22Rv1 (cell line): ENCODE results near the gene SLC35F3.

Experiments used
- H3K27ac ChIP-seq: fragments of 450-650 bp; 2 replicates; pipeline ENCODE4 v1.5.1; 2017
- ZFX ChIP-seq: fragments of 450-650 bp; IDR thresholded peaks from 2 replicates; pipeline ENCODE4 v1.6.1; 2017; ENCODE audit warnings: antibody characterized with exemption, borderline replicate concordance
- TF ChIP-seq, protein P1 (sequence below): fragments of 450-650 bp; IDR thresholded peaks from 2 replicates; pipeline ENCODE4 v1.5.1; 2017; ENCODE audit warnings: mild to moderate bottlenecking

The SLC35F3 gene

DNA sequence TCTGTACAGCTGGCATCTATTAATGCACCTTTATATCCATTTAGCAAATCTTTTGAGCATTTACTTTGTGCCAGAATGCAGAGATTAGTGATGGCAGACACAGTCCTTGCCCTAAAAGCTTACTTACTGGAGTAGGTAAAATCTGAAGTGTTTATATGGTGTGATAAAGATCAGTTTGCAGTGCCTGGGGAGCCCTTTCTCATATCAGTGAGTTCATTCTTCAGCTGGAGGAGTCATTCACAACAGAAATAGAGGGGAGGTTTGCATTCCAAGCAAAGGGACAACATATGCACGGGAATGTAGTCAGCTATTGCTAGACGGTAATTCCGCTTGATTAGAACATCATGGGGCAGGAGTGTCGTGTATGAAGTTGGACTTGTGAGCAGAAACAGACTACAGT is 8.4 kb downstream of the SLC35F3 start:
- no peak overlapping the region for H3K27ac ChIP-seq
- no peak for TF ChIP-seq ZFX
- TF ChIP-seq, protein P1, sequence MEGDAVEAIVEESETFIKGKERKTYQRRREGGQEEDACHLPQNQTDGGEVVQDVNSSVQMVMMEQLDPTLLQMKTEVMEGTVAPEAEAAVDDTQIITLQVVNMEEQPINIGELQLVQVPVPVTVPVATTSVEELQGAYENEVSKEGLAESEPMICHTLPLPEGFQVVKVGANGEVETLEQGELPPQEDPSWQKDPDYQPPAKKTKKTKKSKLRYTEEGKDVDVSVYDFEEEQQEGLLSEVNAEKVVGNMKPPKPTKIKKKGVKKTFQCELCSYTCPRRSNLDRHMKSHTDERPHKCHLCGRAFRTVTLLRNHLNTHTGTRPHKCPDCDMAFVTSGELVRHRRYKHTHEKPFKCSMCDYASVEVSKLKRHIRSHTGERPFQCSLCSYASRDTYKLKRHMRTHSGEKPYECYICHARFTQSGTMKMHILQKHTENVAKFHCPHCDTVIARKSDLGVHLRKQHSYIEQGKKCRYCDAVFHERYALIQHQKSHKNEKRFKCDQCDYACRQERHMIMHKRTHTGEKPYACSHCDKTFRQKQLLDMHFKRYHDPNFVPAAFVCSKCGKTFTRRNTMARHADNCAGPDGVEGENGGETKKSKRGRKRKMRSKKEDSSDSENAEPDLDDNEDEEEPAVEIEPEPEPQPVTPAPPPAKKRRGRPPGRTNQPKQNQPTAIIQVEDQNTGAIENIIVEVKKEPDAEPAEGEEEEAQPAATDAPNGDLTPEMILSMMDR, result no peak

DNA sequence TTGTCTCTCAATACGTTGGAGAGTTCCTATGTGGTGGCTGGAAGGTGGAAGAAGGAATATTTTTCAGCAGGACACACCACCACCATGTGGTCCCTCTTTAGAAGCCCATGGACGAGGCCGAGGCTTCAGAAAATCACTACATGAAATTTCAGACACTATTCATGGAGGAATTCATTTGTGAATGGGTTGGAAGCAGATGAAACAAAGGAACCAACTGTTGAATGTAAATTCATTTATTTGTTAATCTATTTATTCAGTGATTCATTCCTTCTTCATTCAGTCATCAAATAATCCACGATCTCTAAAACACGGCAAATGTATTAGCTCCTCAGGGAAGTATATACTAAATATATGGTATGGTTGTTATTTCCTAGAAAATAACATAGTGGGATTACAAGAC is 12.2 kb downstream of the SLC35F3 start:
- no peak for TF ChIP-seq ZFX
- TF ChIP-seq, protein P1, result no peak
- H3K27ac ChIP-seq, result no peak overlapping the region

DNA sequence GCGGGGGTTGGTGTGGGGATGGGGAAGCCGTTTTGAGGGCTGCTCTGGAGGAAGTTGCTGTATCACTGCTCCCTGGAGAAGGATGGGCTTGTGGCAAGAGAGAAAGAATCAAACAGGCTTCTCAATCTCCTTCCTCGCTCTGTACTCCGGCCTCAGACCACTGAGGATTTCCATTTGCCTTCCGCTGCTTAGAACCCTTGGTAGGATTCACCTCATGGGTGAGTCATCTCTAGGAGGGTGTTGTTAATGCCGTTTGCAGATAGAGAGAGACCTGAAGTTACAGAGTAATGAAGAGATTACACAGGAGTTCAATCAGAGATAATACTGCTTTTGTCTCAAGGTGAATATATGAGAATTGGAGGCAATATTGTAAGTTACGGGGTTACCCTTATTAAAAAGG is 15.3 kb downstream of the SLC35F3 start:
- H3K27ac ChIP-seq, result no peak overlapping the region
- TF ChIP-seq, protein P1, result no peak
- no peak for TF ChIP-seq ZFX

DNA sequence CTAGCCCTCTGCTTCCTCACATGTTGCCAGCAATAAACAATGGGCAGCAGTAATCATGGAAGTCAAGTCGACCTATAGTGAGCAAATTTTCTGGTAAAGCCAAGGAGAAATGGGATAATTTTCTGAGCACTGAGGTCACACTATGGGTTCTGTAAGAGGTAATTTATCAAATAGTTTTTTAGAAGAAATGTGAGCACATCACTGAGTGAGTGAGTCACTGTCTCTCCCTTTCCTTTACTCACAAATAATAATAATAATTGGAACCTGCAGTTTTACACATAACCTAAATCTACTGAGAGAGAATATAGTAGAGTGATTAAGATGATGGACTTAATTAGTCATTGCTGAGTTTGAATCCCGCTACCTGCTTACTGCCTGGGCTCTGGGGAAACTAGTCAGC is 23.6 kb downstream of the SLC35F3 start:
- no peak for TF ChIP-seq ZFX
- TF ChIP-seq, protein P1, result no peak
- H3K27ac ChIP-seq, result no peak overlapping the region

DNA sequence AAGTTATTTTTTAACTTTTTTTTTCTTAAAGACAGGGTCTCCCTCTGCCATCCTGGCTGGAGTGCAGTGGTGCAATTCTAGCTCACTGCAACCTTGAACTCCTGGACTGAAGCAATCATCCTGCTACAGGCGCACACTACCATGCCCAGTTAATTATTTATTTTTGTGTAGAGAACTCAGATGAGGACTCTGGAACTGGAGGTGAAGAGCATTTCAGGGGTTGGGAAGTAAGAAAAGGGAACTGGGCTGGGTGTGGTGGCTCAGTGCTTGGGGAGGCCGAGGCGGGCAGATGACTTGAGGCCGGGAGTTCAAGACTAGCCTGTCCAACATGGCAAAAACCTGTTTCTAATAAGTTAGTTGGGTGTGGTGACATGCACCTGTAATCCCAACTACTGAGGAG is 28.9 kb downstream of the SLC35F3 start:
- TF ChIP-seq, protein P1, result no peak
- TF ChIP-seq ZFX, result no peak
- H3K27ac ChIP-seq, result no peak overlapping the region

DNA sequence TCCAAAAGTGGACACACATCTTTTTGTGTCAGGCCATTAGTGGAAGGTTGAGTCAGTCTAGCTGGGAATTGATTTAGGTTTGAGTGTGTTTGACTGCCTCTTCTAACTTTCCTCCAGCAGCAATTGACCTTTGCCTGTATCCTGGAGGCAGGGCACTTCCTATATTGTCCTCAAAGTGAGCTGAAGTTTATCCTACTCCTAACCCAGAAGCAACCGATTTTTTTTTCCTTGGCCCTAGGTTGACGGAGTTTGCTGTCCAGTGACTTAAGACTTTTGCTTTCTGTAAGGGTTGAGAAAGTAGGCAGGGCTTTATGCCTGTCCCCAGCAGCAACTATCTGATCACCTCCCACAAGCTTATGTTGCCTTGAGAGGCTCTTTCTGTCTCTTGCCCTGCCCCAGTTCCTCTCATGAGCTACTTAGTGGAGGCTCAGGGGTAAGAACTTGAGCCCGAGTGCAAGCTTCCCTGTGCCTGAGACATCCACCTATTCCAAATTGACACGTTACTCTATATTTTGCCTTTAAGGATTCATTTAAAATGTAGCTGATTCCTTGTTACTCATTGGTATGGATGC is 30.9 kb downstream of the SLC35F3 start:
- TF ChIP-seq, protein P1, result no peak
- no peak for TF ChIP-seq ZFX

DNA sequence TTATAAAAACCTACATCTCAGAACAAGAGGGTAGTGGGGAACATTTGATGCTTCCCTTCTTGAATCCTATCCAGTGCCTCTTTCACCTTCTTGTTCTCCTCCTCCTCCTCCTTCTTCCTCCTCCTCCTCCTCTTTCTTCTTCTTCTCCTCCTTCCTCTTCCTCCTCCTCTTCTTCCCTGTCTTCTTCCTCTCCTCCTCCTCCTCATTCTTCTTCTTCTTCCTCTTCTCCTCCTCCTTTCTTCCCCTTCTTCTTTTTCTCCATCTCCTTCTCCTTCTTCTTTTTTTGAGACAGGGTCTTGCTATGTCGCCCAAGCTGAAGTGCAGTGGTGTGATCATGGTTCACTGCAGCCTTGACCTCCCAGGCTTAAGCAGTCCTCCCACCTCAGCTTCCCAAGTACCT is 31.9 kb downstream of the SLC35F3 start:
- no peak overlapping the region for H3K27ac ChIP-seq
- TF ChIP-seq ZFX, result no peak
- TF ChIP-seq, protein P1, result no peak

More for the DNA sequence above, 30.9 kb downstream of the SLC35F3 start:
- no peak overlapping the region for H3K27ac ChIP-seq
